ENCODE results near the gene PRTN3. TPM values are rescaled to one million over a fixed set of nuclear protein-coding genes. Genes with fewer than 3 reads are reported as not detected.

Gene PRTN3
- total and polyA plus RNA-seq, 4 donors, result 0.58 to 23.3 (median 9.7) TPM

DNA sequence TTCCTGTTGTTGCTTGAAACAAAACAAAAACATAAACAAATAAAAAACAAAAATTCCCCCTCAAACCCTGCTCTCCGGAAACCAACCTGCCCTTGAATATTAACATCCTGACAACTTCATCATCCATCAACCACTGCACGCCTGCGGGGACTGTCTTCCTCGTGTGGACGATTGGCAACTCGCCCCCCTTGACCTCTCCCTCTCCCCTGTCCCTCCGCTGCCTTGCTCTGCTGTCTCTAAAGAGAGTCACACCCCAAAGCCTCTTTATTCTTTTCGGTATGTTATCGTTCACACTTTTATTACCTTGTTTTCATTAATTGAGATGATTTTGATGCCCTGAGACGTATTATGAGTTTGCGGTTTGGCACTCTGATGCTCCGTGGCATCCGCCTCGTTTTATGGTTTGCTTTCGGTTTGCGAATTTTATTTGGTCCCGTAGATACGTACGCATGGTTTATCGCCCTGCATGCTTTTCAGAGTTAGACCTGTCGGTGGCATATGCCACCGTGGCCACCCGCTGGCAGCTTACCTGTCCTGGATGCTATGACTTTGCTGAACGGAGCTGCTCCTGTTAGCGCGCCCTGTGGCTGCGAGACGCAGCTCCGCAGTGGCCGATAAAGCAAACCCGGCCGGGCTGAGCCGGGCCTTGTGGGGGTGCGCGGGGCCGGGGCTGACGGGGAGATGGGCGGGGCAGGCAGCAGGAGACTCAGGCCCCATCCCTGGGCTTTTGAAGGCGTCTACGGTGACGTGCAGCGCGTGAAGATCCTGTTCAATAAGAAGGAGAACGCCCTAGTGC lies 33.0 kb upstream of the PRTN3 start:
- Histone ChIP-seq H3K27me3 (ENCODE audit: control insufficient read depth in 3 of 3, insufficient read depth in 3 of 3, low read length in 2 of 3) (no peaks in the 10 kb centered on the region), H3K36me3 (ENCODE audit: control insufficient read depth in 4 of 4, insufficient read depth in 4 of 4, low read length in 4 of 4) (peaks cover 35 to 85% (median 61%) of the 10 kb centered on the region in 4 donors), H3K4me3 (no peak overlapping the region), H3K4me1 (ENCODE audit: control insufficient read depth in 5 of 5, insufficient read depth in 5 of 5, low read length in 5 of 5) (peaks cover 0 to 7% (median 1%) of the 10 kb centered on the region in 5 donors), H3K27ac (ENCODE audit: low read depth in 1 of 2, low read length in 1 of 2) (no peak overlapping the region), H3K9me3 (ENCODE audit: control insufficient read depth in 4 of 4, insufficient read depth in 3 of 4, low read length in 3 of 4) (no peaks in the 10 kb centered on the region), H3K9ac (ENCODE audit: insufficient read depth in 1 of 2, low read length in 2 of 2) (no peak overlapping the region)
- WGBS, 2 donors, result 91 to 94% methylated on average over 44 of the region's 44 CpGs
- TF ChIP-seq, protein P1, sequence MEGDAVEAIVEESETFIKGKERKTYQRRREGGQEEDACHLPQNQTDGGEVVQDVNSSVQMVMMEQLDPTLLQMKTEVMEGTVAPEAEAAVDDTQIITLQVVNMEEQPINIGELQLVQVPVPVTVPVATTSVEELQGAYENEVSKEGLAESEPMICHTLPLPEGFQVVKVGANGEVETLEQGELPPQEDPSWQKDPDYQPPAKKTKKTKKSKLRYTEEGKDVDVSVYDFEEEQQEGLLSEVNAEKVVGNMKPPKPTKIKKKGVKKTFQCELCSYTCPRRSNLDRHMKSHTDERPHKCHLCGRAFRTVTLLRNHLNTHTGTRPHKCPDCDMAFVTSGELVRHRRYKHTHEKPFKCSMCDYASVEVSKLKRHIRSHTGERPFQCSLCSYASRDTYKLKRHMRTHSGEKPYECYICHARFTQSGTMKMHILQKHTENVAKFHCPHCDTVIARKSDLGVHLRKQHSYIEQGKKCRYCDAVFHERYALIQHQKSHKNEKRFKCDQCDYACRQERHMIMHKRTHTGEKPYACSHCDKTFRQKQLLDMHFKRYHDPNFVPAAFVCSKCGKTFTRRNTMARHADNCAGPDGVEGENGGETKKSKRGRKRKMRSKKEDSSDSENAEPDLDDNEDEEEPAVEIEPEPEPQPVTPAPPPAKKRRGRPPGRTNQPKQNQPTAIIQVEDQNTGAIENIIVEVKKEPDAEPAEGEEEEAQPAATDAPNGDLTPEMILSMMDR (IDR thresholded peaks at IDR 0.05; ENCODE audit: control extremely low read depth, extremely low read depth), result no peak
- DNase-seq, result no peak
- ATAC-seq (ENCODE audit: insufficient read depth, low FRiP score), result no peak

DNA sequence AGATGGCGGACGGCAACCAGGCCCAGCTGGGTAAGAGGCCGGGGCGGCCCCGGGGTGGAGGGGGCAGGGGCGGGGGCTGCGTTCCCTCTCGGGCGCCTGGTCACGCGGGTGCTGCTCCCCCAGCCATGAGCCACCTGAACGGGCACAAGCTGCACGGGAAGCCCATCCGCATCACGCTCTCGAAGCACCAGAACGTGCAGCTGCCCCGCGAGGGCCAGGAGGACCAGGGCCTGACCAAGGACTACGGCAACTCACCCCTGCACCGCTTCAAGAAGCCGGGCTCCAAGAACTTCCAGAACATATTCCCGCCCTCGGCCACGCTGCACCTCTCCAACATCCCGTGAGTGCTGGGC lies 32.4 kb upstream of the PRTN3 start:
- Histone ChIP-seq H3K27me3 (ENCODE audit: control insufficient read depth in 3 of 3, insufficient read depth in 3 of 3, low read length in 2 of 3) (no peaks in the 10 kb centered on the region), H3K36me3 (ENCODE audit: control insufficient read depth in 4 of 4, insufficient read depth in 4 of 4, low read length in 4 of 4) (peaks cover 35 to 86% (median 61%) of the 10 kb centered on the region in 4 donors), H3K4me3 (no peak overlapping the region), H3K4me1 (ENCODE audit: control insufficient read depth in 5 of 5, insufficient read depth in 5 of 5, low read length in 5 of 5) (peaks cover 0 to 3% (median 0%) of the 10 kb centered on the region in 5 donors), H3K27ac (ENCODE audit: low read depth in 1 of 2, low read length in 1 of 2) (no peak overlapping the region), H3K9ac (ENCODE audit: insufficient read depth in 1 of 2, low read length in 2 of 2) (no peak overlapping the region), H3K9me3 (ENCODE audit: control insufficient read depth in 4 of 4, insufficient read depth in 3 of 4, low read length in 3 of 4) (no peaks in the 10 kb centered on the region)
- ATAC-seq (ENCODE audit: insufficient read depth, low FRiP score) (no peak), DNase-seq (no peak)
- 92 to 94% methylated on average over 26 of the region's 26 CpGs for WGBS, 2 donors
- TF ChIP-seq, protein P1 (IDR thresholded peaks at IDR 0.05; ENCODE audit: control extremely low read depth, extremely low read depth), result no peak

DNA sequence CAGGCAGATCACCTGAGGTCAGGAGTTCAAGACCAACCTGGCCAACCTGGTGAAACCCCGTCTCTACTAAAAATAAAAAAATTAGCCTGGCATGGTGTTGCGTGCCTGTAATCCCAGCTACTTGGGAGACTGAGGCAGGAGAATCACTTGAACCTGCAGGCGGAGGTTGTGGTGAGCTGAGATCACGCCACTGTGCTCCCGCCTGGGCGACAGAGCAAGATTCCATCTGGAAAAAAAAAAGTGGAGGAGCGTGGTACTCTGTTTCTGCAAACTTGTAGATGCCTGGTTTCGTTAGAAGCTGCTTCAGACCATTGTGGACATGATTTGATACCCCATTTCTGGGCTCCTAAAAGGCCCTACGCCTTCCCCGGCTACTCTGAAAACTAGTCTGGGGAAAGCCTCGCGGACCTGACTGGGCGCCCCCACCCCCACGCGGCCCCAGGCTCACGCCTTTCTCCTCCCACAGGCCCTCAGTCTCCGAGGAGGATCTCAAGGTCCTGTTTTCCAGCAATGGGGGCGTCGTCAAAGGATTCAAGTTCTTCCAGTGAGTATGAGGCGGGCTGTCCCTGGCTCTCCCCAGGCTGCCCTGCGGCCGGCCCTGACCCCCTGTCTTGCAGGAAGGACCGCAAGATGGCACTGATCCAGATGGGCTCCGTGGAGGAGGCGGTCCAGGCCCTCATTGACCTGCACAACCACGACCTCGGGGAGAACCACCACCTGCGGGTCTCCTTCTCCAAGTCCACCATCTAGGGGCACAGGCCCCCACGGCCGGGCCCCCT lies 30.5 kb upstream of the PRTN3 start:
- TF ChIP-seq, protein P1 (IDR thresholded peaks at IDR 0.05; ENCODE audit: control extremely low read depth, extremely low read depth), result no peak
- WGBS, 2 donors, result 80 to 89% methylated on average over 30 of the region's 30 CpGs
- H3K27me3 ChIP-seq (ENCODE audit: control insufficient read depth in 3 of 3, insufficient read depth in 3 of 3, low read length in 2 of 3), result no peaks in the 10 kb centered on the region

More for the DNA sequence above, 30.5 kb upstream of the PRTN3 start:
- Histone ChIP-seq H3K27ac (ENCODE audit: low read depth in 1 of 2, low read length in 1 of 2) (no peak overlapping the region), H3K36me3 (ENCODE audit: control insufficient read depth in 4 of 4, insufficient read depth in 4 of 4, low read length in 4 of 4) (peaks cover 28 to 71% (median 48%) of the 10 kb centered on the region in 4 donors), H3K4me1 (ENCODE audit: control insufficient read depth in 5 of 5, insufficient read depth in 5 of 5, low read length in 5 of 5) (peaks cover 0 to 2% (median 0%) of the 10 kb centered on the region in 5 donors), H3K9me3 (ENCODE audit: control insufficient read depth in 4 of 4, insufficient read depth in 3 of 4, low read length in 3 of 4) (no peaks in the 10 kb centered on the region), H3K4me3 (no peak overlapping the region), H3K9ac (ENCODE audit: insufficient read depth in 1 of 2, low read length in 2 of 2) (no peak overlapping the region)
- DNase-seq (no peak), ATAC-seq (ENCODE audit: insufficient read depth, low FRiP score) (no peak)

Data from lung (tissue), 12 donors.